Muscle of back (tissue), 11 donors: ENCODE results near the gene LRRIQ3. TPM values are rescaled to one million over a fixed set of nuclear protein-coding genes. Genes with fewer than 3 reads are reported as not detected.

Experiments used
- DNase-seq, 3 donors: peaks; one replicate each; pipeline versions ENCODE4 v3.0.0 to v3.0.0-alpha.2; 2013
- polyA plus RNA-seq, 10 donors: library from polyadenylated mRNA; unstranded; fragments of 120-200 nt; gene quantifications; one replicate each; pipeline ENCODE4 v1.2.1, GENCODE V29; 2013; ENCODE audit not compliant: insufficient read length in 10 of 10

LRRIQ3 gene
- polyA plus RNA-seq, 10 donors, result 0.09 to 0.85 (median 0.47) TPM

- DNase-seq, result no peak
Observed at GRCh38 chr1:74113333-74113732, 84.6 kb downstream of the LRRIQ3 start.

GRCh38 chr1:74107394-74107793 is 90.6 kb downstream of the LRRIQ3 start:
- DNase-seq, result no peak

- DNase-seq, result no peak
Observed at GRCh38 chr1:74091371-74091770, 106.6 kb downstream of the LRRIQ3 start.

GRCh38 chr1:74083128-74083527 is 114.8 kb downstream of the LRRIQ3 start:
- no peak for DNase-seq

- no peak for DNase-seq
Observed at GRCh38 chr1:74065081-74065480, 132.9 kb downstream of the LRRIQ3 start.

- no peak for DNase-seq
Observed at GRCh38 chr1:74057719-74058118, 140.3 kb downstream of the LRRIQ3 start.

- no peak for DNase-seq
Observed at GRCh38 chr1:74053407-74053806, 144.6 kb downstream of the LRRIQ3 start.

GRCh38 chr1:74050386-74050785 is 147.6 kb downstream of the LRRIQ3 start:
- no peak for DNase-seq

GRCh38 chr1:74038042-74038441 is 159.9 kb downstream of the LRRIQ3 start:
- no peak for DNase-seq

GRCh38 chr1:74012583-74012982 is 185.4 kb downstream of the LRRIQ3 start:
- DNase-seq, result no peak

- no peak for DNase-seq
Observed at GRCh38 chr1:74011736-74012135, 186.2 kb downstream of the LRRIQ3 start.

- no peak for DNase-seq
Observed at GRCh38 chr1:74010206-74010605, 187.8 kb downstream of the LRRIQ3 start.

GRCh38 chr1:74005533-74005932 is 192.4 kb downstream of the LRRIQ3 start:
- no peak for DNase-seq

GRCh38 chr1:74003806-74004205 is 194.2 kb downstream of the LRRIQ3 start:
- peak in 1 of 3 donors; percentile 16 for DNase-seq

- DNase-seq, result peak; percentile 42 to 67 (median 46)
Observed at GRCh38 chr1:73998348-73998959, 199.5 kb downstream of the LRRIQ3 start.

- DNase-seq, result peak in 2 of 3 donors; percentile 16 to 53
Observed at GRCh38 chr1:73980324-73981040, 217.5 kb downstream of the LRRIQ3 start.

GRCh38 chr1:73979684-73980083 is 218.3 kb downstream of the LRRIQ3 start:
- DNase-seq, result no peak

- DNase-seq, result no peak
Observed at GRCh38 chr1:73978964-73979363, 219.0 kb downstream of the LRRIQ3 start.

Other genes starting within 250 kb of the LRRIQ3 start
- gene FPGT, start 66 bp upstream of the LRRIQ3 start, polyA plus RNA-seq, result 10 to 100 TPM in 9 of 10 donors, 1 to 10 TPM in 1; 9.8 to 14.7 (median 11.7) TPM
- gene TNNI3K, start 37.2 kb upstream of the LRRIQ3 start, polyA plus RNA-seq, result 1 to 10 TPM in 2 of 10 donors, under 1 TPM in 8; 0.48 to 1.2 (median 0.79) TPM